Hepatocyte (in vitro differentiated cells): Measurements from ENCODE around the gene TTC23.

ENCODE experiments used
- CTCF ChIP-seq: fragments of 200-600 bp; sonication (generic); IDR thresholded peaks from 2 replicates; pipeline ENCODE4 v1.5.1; 2016; ENCODE audit warnings: antibody characterized with exemption, mild to moderate bottlenecking; ENCODE audit not compliant: poor library complexity
- EZH2phosphoT487 ChIP-seq: fragments of 200-600 bp; sonication (generic); IDR thresholded peaks from one replicate; pipeline ENCODE4 v1.6.1; 2018; ENCODE audit warnings: antibody characterized with exemption, mild to moderate bottlenecking, low read depth, moderate library complexity; ENCODE audit not compliant: unreplicated experiment, severe bottlenecking

GRCh38 chr15:99137111-99137546, 112.3 kb downstream of the TTC23 start:
- TF ChIP-seq EZH2phosphoT487 (no peak), CTCF (no peak)
